Fibroblast of the aortic adventitia (primary cell): Measurements from ENCODE around the gene INPP5D. TPM values are rescaled to one million over a fixed set of nuclear protein-coding genes. Genes with fewer than 3 reads are reported as not detected.
A peak's percentile ranks its signal among the peaks of the same experiment; 100 is the strongest.

Experiments used
- DNase-seq: peaks from one replicate; pipeline ENCODE4 v3.0.0-alpha.2; 2010; ENCODE audit warnings: low read depth
- H3K4me3 ChIP-seq: 2 replicates; pipeline ENCODE4 v1.5.1; 2011; ENCODE audit warnings: low read depth, mild to moderate bottlenecking, control low read depth, low read length, moderate library complexity
- CTCF ChIP-seq: IDR thresholded peaks from 2 replicates; pipeline ENCODE4 v1.5.1; 2011; ENCODE audit warnings: mild to moderate bottlenecking, low read length, control low read depth, inconsistent platforms; ENCODE audit not compliant: insufficient read depth
- total RNA-seq: library from RNA; depleted of rRNA; stranded (reverse); fragments of >200 nt; gene quantifications from 2 replicates; pipeline ENCODE4 v1.2.3, GENCODE V29; 2012; ENCODE audit warnings: low replicate concordance

INPP5D gene
- total RNA-seq, 1 donor, result 0.54 TPM

- no peak for TF ChIP-seq CTCF
- peak; percentile 36 for DNase-seq
- H3K4me3 ChIP-seq, result no peak within 1 kb of the TSS
Measured at GRCh38 chr2:233032551-233033320, 27.4 kb upstream of the INPP5D start, which contains the start of gene NEU2. Gene NEU2 (plus strand): TSS chr2:233032672. CDS start chr2:233032672, 0 bp downstream.

- no peak overlapping the region for H3K4me3 ChIP-seq
- peak; percentile 49 for DNase-seq
- no peak for TF ChIP-seq CTCF
Measured at GRCh38 chr2:233033672-233034071, 26.5 kb upstream of the INPP5D start.

GRCh38 chr2:233034091-233034882 is 25.9 kb upstream of the INPP5D start:
- no peak for TF ChIP-seq CTCF
- DNase-seq, result no peak
- no peak overlapping the region for H3K4me3 ChIP-seq

- no peak for TF ChIP-seq CTCF
- DNase-seq, result no peak
- no peak overlapping the region for H3K4me3 ChIP-seq
Measured at GRCh38 chr2:233035426-233036161, 24.5 kb upstream of the INPP5D start.

- no peak for DNase-seq
- no peak overlapping the region for H3K4me3 ChIP-seq
- no peak for TF ChIP-seq CTCF
Measured at GRCh38 chr2:233036162-233036838, 23.8 kb upstream of the INPP5D start.

GRCh38 chr2:233037078-233037477 is 23.1 kb upstream of the INPP5D start:
- no peak overlapping the region for H3K4me3 ChIP-seq
- DNase-seq, result peak; percentile 82
- TF ChIP-seq CTCF, result no peak
